Ishikawa (cell line): ENCODE measurements around the gene SH2D6.

ENCODE experiments used
- CEBPB ChIP-seq: IDR thresholded peaks from 2 replicates; pipeline ENCODE4 v1.6.1; 2012
- CREB1 ChIP-seq: IDR thresholded peaks from 2 replicates; pipeline ENCODE4 v1.6.1; 2012; ENCODE audit warnings: low read depth
- EP300 ChIP-seq: IDR thresholded peaks from 2 replicates; pipeline ENCODE4 v1.6.1; 2012; ENCODE audit warnings: borderline replicate concordance
- FOXM1 ChIP-seq: IDR thresholded peaks from 2 replicates; pipeline ENCODE4 v1.6.1; 2012; ENCODE audit warnings: low read depth, borderline replicate concordance
- RAD21 ChIP-seq: IDR thresholded peaks from 2 replicates; pipeline ENCODE4 v1.6.1; 2012; ENCODE audit warnings: low read depth
- REST ChIP-seq: IDR thresholded peaks from 2 replicates; pipeline ENCODE4 v1.6.1; 2012; ENCODE audit warnings: low read depth, mild to moderate bottlenecking
- TAF1 ChIP-seq: IDR thresholded peaks from 2 replicates; pipeline ENCODE4 v1.6.1; 2012; ENCODE audit warnings: low read depth, mild to moderate bottlenecking
- TCF12 ChIP-seq: IDR thresholded peaks from 2 replicates; pipeline ENCODE4 v1.6.1; 2012; ENCODE audit warnings: low read depth
- USF1 ChIP-seq: IDR thresholded peaks from 2 replicates; pipeline ENCODE4 v1.6.1; 2012
- YY1 ChIP-seq: IDR thresholded peaks from 2 replicates; pipeline ENCODE4 v1.6.1; 2012; ENCODE audit warnings: low read depth

- TF ChIP-seq REST (no peak), EP300 (no peak), TCF12 (no peak), TAF1 (no peak), RAD21 (no peak), CEBPB (no peak), CREB1 (no peak), YY1 (no peak), USF1 (no peak), FOXM1 (no peak)
These were observed 30.7 kb downstream of the SH2D6 start for GRCh38 chr2:85449214-85449588.
